ENCODE results near the gene ZRANB2. TPM values are rescaled to one million over a fixed set of nuclear protein-coding genes. Genes with fewer than 3 reads are reported as not detected.

ZRANB2 gene
- polyA plus RNA-seq, 1 donor from 2014 or later: 181 TPM

DNA sequence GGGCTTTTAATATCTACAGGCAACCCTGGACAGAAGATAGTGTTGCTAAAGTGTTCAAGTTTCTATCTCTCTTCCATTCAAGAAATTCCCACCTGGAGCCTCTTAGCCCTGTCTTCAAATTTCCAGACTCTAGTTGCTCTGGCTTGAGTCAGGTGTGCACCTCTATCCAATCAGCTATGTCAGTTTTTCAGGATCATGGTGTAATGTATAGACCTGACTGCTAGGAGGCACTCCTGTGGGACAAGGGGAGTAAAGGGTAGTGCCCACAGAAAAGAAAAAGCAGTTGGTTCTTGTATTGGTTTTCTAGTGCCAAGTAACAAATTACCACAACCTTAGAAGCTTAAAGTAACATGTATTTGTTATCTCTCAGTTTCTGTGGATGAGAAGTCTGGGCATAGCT lies 6.2 kb upstream of the ZRANB2 start:
- Histone ChIP-seq H3F3A (ENCODE audit: insufficient read depth, low read length, poor library complexity, severe bottlenecking) (no peaks in the 10 kb centered on the region), H3K27ac (ENCODE audit: low read length) (no peak overlapping the region), H4K20me1 (ENCODE audit: insufficient read depth) (no peaks in the 10 kb centered on the region), H3K79me2 (replicated peaks; ENCODE audit: insufficient read depth, low read length) (no peaks in the 10 kb centered on the region), H3K9me2 (ENCODE audit: insufficient read depth, low read length) (no peaks in the 10 kb centered on the region), H3K36me3 (ENCODE audit: insufficient read depth, low read length) (no peaks in the 10 kb centered on the region), H3K27me3 (ENCODE audit: insufficient read depth, low read depth, low read length) (no peaks in the 10 kb centered on the region), H3K4me3 (ENCODE audit: low read length) (no peak overlapping the region), H3K9me3 (ENCODE audit: low read length) (no peaks in the 10 kb centered on the region), H2AFZ (ENCODE audit: low read depth, low read length) (no peak overlapping the region), H3K4me2 (ENCODE audit: low read length) (no peak overlapping the region), H3K9ac (ENCODE audit: low read length) (no peak overlapping the region)
- TF ChIP-seq POLR2AphosphoS5 (IDR thresholded peaks at IDR 0.05): no peak
- no peak for TF ChIP-seq EZH2 (IDR thresholded peaks at IDR 0.05; ENCODE audit: borderline replicate concordance, insufficient read depth, low read length, poor library complexity, severe bottlenecking)
- no peak for TF ChIP-seq MXI1 (conservative IDR thresholded peaks at IDR 0.05; ENCODE audit: poor library complexity, severe bottlenecking)
- no peak for TF ChIP-seq TAF1 (IDR thresholded peaks at IDR 0.05; ENCODE audit: low read depth)
- no peak for TF ChIP-seq SMC3 (conservative IDR thresholded peaks at IDR 0.05; ENCODE audit: poor library complexity)
- TF ChIP-seq, protein P1, sequence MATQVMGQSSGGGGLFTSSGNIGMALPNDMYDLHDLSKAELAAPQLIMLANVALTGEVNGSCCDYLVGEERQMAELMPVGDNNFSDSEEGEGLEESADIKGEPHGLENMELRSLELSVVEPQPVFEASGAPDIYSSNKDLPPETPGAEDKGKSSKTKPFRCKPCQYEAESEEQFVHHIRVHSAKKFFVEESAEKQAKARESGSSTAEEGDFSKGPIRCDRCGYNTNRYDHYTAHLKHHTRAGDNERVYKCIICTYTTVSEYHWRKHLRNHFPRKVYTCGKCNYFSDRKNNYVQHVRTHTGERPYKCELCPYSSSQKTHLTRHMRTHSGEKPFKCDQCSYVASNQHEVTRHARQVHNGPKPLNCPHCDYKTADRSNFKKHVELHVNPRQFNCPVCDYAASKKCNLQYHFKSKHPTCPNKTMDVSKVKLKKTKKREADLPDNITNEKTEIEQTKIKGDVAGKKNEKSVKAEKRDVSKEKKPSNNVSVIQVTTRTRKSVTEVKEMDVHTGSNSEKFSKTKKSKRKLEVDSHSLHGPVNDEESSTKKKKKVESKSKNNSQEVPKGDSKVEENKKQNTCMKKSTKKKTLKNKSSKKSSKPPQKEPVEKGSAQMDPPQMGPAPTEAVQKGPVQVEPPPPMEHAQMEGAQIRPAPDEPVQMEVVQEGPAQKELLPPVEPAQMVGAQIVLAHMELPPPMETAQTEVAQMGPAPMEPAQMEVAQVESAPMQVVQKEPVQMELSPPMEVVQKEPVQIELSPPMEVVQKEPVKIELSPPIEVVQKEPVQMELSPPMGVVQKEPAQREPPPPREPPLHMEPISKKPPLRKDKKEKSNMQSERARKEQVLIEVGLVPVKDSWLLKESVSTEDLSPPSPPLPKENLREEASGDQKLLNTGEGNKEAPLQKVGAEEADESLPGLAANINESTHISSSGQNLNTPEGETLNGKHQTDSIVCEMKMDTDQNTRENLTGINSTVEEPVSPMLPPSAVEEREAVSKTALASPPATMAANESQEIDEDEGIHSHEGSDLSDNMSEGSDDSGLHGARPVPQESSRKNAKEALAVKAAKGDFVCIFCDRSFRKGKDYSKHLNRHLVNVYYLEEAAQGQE (IDR thresholded peaks at IDR 0.05; ENCODE audit: borderline replicate concordance): no peak
- TF ChIP-seq, protein P2, sequence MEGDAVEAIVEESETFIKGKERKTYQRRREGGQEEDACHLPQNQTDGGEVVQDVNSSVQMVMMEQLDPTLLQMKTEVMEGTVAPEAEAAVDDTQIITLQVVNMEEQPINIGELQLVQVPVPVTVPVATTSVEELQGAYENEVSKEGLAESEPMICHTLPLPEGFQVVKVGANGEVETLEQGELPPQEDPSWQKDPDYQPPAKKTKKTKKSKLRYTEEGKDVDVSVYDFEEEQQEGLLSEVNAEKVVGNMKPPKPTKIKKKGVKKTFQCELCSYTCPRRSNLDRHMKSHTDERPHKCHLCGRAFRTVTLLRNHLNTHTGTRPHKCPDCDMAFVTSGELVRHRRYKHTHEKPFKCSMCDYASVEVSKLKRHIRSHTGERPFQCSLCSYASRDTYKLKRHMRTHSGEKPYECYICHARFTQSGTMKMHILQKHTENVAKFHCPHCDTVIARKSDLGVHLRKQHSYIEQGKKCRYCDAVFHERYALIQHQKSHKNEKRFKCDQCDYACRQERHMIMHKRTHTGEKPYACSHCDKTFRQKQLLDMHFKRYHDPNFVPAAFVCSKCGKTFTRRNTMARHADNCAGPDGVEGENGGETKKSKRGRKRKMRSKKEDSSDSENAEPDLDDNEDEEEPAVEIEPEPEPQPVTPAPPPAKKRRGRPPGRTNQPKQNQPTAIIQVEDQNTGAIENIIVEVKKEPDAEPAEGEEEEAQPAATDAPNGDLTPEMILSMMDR (IDR thresholded peaks at IDR 0.05; ENCODE audit: poor library complexity, severe bottlenecking): no peak

DNA sequence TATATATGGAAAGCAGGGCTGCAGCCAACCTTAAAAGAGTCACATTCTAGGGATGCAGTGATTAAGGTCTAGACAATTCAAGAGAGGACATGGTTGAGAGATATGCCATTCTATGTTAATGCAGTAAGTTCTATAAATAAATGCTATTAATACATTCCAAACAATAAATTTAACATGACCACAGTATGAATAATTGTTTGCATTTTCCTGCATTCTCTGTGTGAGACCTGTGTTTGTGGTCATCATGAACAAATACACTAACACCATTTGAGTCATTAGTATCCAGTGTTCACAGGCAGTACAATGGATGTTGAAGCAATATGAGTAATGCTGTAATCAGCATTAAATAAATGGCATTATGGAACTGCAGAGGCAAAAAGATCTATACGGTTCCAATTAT lies 5.5 kb upstream of the ZRANB2 start:
- Histone ChIP-seq H3K36me3 (ENCODE audit: insufficient read depth, low read length) (no peaks in the 10 kb centered on the region), H3K27ac (ENCODE audit: low read length) (no peak overlapping the region), H3F3A (ENCODE audit: insufficient read depth, low read length, poor library complexity, severe bottlenecking) (no peaks in the 10 kb centered on the region), H2AFZ (ENCODE audit: low read depth, low read length) (no peak overlapping the region), H3K9me3 (ENCODE audit: low read length) (no peaks in the 10 kb centered on the region), H3K79me2 (replicated peaks; ENCODE audit: insufficient read depth, low read length) (no peaks in the 10 kb centered on the region), H4K20me1 (ENCODE audit: insufficient read depth) (no peaks in the 10 kb centered on the region), H3K27me3 (ENCODE audit: insufficient read depth, low read depth, low read length) (no peaks in the 10 kb centered on the region), H3K9ac (ENCODE audit: low read length) (no peak overlapping the region), H3K4me3 (ENCODE audit: low read length) (no peak overlapping the region), H3K9me2 (ENCODE audit: insufficient read depth, low read length) (no peaks in the 10 kb centered on the region), H3K4me2 (ENCODE audit: low read length) (no peak overlapping the region)
- no peak for TF ChIP-seq EP300 (conservative IDR thresholded peaks at IDR 0.05; ENCODE audit: poor library complexity, severe bottlenecking)
- TF ChIP-seq POLR2AphosphoS5 (IDR thresholded peaks at IDR 0.05): no peak
- no peak for TF ChIP-seq SMC3 (conservative IDR thresholded peaks at IDR 0.05; ENCODE audit: poor library complexity)
- TF ChIP-seq EZH2 (IDR thresholded peaks at IDR 0.05; ENCODE audit: borderline replicate concordance, insufficient read depth, low read length, poor library complexity, severe bottlenecking): no peak
- no peak for TF ChIP-seq MXI1 (conservative IDR thresholded peaks at IDR 0.05; ENCODE audit: poor library complexity, severe bottlenecking)
- TF ChIP-seq, protein P1 (IDR thresholded peaks at IDR 0.05; ENCODE audit: borderline replicate concordance): no peak
- TF ChIP-seq TAF1 (IDR thresholded peaks at IDR 0.05; ENCODE audit: low read depth): no peak
- TF ChIP-seq RAD21 (conservative IDR thresholded peaks at IDR 0.05): no peak
- TF ChIP-seq, protein P2 (IDR thresholded peaks at IDR 0.05; ENCODE audit: poor library complexity, severe bottlenecking): no peak

All from neural cell (in vitro differentiated cells).